ENCODE results near the gene PGLYRP4. TPM values are rescaled to one million over a fixed set of nuclear protein-coding genes. Genes with fewer than 3 reads are reported as not detected.

PGLYRP4 gene, protein sequence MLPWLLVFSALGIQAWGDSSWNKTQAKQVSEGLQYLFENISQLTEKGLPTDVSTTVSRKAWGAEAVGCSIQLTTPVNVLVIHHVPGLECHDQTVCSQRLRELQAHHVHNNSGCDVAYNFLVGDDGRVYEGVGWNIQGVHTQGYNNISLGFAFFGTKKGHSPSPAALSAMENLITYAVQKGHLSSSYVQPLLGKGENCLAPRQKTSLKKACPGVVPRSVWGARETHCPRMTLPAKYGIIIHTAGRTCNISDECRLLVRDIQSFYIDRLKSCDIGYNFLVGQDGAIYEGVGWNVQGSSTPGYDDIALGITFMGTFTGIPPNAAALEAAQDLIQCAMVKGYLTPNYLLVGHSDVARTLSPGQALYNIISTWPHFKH
- total RNA-seq (not detected), polyA plus RNA-seq (not detected)
- long read RNA-seq, donor 1: 0 reads
- long read RNA-seq, donor 2: 0 reads
- long read RNA-seq, donor 3: 0 reads

DNA sequence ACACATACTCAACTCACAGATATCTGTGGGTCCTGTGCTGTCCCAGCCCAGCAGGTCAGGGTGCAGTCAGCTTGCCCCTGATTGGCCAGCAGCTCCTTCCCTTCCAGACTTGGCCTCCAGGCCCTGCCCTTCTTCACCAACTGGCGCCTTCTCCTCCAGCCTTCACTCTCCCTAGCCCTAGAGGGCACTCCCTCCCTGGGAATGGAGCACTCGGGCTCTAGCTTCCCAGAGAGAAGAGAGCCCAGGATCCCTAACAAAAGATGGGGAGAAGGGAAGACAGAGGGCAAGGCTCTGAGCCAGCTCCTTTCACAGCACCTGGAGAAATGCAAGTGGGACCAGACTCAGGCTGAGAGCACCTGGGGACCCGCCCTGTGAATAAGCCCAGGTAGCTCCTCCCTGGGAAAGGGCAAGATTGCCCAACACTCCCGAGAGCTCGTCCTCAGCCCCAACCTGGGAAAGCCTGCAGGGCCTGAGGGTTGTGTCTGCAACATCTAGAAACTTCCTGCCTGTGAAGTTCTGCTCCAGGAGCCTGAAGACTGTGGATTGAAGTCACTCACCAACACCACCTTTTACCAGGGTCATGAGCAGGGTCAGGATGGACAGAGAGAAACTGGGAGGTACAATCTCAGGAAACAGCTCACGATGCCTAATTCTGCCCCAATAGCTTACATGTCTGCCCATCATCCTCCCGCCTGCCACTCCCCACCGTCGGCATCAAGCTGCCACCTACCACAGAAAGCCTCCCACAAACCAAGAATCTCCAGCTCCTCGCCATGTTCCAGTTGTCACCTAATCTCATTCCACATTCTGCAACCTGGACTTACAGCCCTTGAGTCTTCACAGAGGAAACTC is at the start of gene PGLYRP4:
TSS of gene PGLYRP4 (minus strand) at position 331 of the 852 bp plus-strand sequence. CDS start 909 bp downstream, outside the sequence.
- TF ChIP-seq POLR2A (IDR thresholded peaks at IDR 0.05) (no peak), CTCF (IDR thresholded peaks at IDR 0.05) (no peak), EP300 (IDR thresholded peaks at IDR 0.05) (no peak)
- no peaks in the 10 kb centered on the region for H3K9me3 ChIP-seq
- H3K4me3 ChIP-seq: no peak within 1 kb of the TSS
- WGBS, 3 donors: 66 to 76% (median 68%) methylated on average over 9 to 10 of the region's 10 CpGs
- intact Hi-C loops (cut with DNase I): loop anchor here in 1 of 4 donors (5.0 kb wide), 1 partner anchor 149 kb away; no protein-coding TSS in a partner anchor
- no peaks in the 10 kb centered on the region for H3K27me3 ChIP-seq
- no peaks in the 10 kb centered on the region for H3K36me3 ChIP-seq
- no peak for DNase-seq
- H3K27ac ChIP-seq: no peak within 1 kb of the TSS
- H3K4me1 ChIP-seq (ENCODE audit: insufficient read depth): no peaks in the 10 kb centered on the region

- no peaks in the 10 kb centered on the region for H3K4me1 ChIP-seq (ENCODE audit: insufficient read depth)
- no peaks in the 10 kb centered on the region for H3K9me3 ChIP-seq
- DNase-seq: no peak
- no peak overlapping the region for H3K27ac ChIP-seq
- no peaks in the 10 kb centered on the region for H3K27me3 ChIP-seq
- H3K36me3 ChIP-seq: no peaks in the 10 kb centered on the region
- intact Hi-C loops (cut with DNase I): no loop called here
- WGBS, 3 donors: 82 to 87% (median 84%) methylated on average over 6 of the region's 6 CpGs
- no peak overlapping the region for H3K4me3 ChIP-seq
- TF ChIP-seq CTCF (IDR thresholded peaks at IDR 0.05) (no peak), POLR2A (IDR thresholded peaks at IDR 0.05) (no peak), EP300 (IDR thresholded peaks at IDR 0.05) (no peak)
Measured at GRCh38 chr1:153397924-153398651, 49.4 kb upstream of the PGLYRP4 start.

GRCh38 chr1:153397051-153397923 is 48.6 kb upstream of the PGLYRP4 start:
- WGBS, 3 donors: 75 to 78% (median 75%) methylated on average over 19 of the region's 19 CpGs
- no peaks in the 10 kb centered on the region for H3K4me1 ChIP-seq (ENCODE audit: insufficient read depth)
- H3K36me3 ChIP-seq: no peaks in the 10 kb centered on the region
- H3K27ac ChIP-seq: no peak overlapping the region
- no peak for TF ChIP-seq POLR2A (IDR thresholded peaks at IDR 0.05)
- TF ChIP-seq EP300 (IDR thresholded peaks at IDR 0.05): no peak
- TF ChIP-seq CTCF (IDR thresholded peaks at IDR 0.05): no peak
- H3K9me3 ChIP-seq: no peaks in the 10 kb centered on the region
- no peak for DNase-seq
- H3K27me3 ChIP-seq: no peaks in the 10 kb centered on the region
- intact Hi-C loops (cut with DNase I): no loop called here
- H3K4me3 ChIP-seq: no peak overlapping the region

Measured in ovary (tissue), 10 donors.